Panc1 (cell line): ENCODE measurements around the gene DEFB110. TPM values are rescaled to one million over a fixed set of nuclear protein-coding genes. Genes with fewer than 3 reads are reported as not detected.

Experiments
- ATAC-seq: fragments of 200-7000 bp; cut with Tn5 transposase; 2 replicates; pipeline ENCODE4 v1.9.1; 2020; ENCODE audit warnings: mild to moderate bottlenecking, moderate library complexity
- BruUV-seq: library from RNA; stranded (reverse); fragments of 400-500 nt; replicated peaks from 2 replicates; lab custom pipeline; 2021; lab: Mats Ljungman, UMichigan
- CTCF ChIA-PET: fragments of 300-600 bp; sonication (Branson Sonifier 250); formaldehyde crosslinking; loops from one replicate; lab custom pipeline; 2022; ENCODE audit warnings: antibody characterized with exemption; lab: Charles Lee
- POLR2A ChIA-PET: fragments of 300-600 bp; sonication (Branson Sonifier 250); formaldehyde crosslinking; loops from one replicate; lab custom pipeline; 2022; ENCODE audit warnings: antibody characterized with exemption; lab: Charles Lee
- DNase-seq: peaks from one replicate; pipeline ENCODE4 v3.0.0-alpha.2; 2010; ENCODE audit warnings: low read depth, low spot score
- H3K27ac ChIP-seq: 2 replicates; pipeline ENCODE4 v1.5.1; 2011; ENCODE audit warnings: mild to moderate bottlenecking, low read length, inconsistent platforms
- H3K27me3 ChIP-seq: fragments of 200-500 bp; sonication (Bioruptor generic); 2 replicates; pipeline ENCODE4 v1.6.0; 2014; ENCODE audit warnings: low read length, inconsistent platforms; ENCODE audit not compliant: control insufficient read depth, insufficient read depth
- H3K36me3 ChIP-seq: fragments of 200-500 bp; sonication (Bioruptor generic); 2 replicates; pipeline ENCODE4 v1.5.1; 2014; ENCODE audit warnings: inconsistent platforms, mild to moderate bottlenecking, low read length, moderate library complexity; ENCODE audit not compliant: control insufficient read depth, insufficient read depth
- H3K4me1 ChIP-seq: 2 replicates; pipeline ENCODE4 v1.5.1; 2011; ENCODE audit warnings: inconsistent platforms, mild to moderate bottlenecking, low read length, moderate library complexity; ENCODE audit not compliant: control insufficient read depth, insufficient read depth
- H3K4me3 ChIP-seq, 2 experiments: 2 replicates each; pipeline ENCODE4 v1.5.1; 2011 to 2012; ENCODE audit warnings: low read depth in 2 of 2, low read length in 2 of 2, mild to moderate bottlenecking in 2 of 2, inconsistent platforms in 1 of 2, moderate library complexity in 1 of 2
- H3K9me3 ChIP-seq: fragments of 200-500 bp; sonication (Bioruptor generic); 2 replicates; pipeline ENCODE4 v1.5.1; 2014; ENCODE audit warnings: low read depth, mild to moderate bottlenecking, inconsistent platforms, low read length, moderate library complexity; ENCODE audit not compliant: control insufficient read depth, insufficient read depth
- POLR2AphosphoS5 ChIP-seq: IDR thresholded peaks from 2 replicates; pipeline ENCODE4 v1.6.1; 2012; ENCODE audit warnings: mild to moderate bottlenecking, low read depth, low read length, moderate library complexity
- SIN3A ChIP-seq: IDR thresholded peaks from 2 replicates; pipeline ENCODE4 v1.6.1; 2012; ENCODE audit warnings: low read depth, mild to moderate bottlenecking, low read length, moderate library complexity, borderline replicate concordance; ENCODE audit not compliant: insufficient read depth
- TCF7L2 ChIP-seq: IDR thresholded peaks from 2 replicates; pipeline ENCODE4 v1.6.1; 2011; ENCODE audit warnings: mild to moderate bottlenecking, low read depth, low read length, inconsistent platforms
- in situ Hi-C: cut with HindIII; loops from 2 replicates; pipeline ENCODE4 v1.10.0; 2016; ENCODE audit warnings: low sequenced_read_pairs, low pct_unique_long_range_greater_than_20kb
- intact Hi-C: fragments of 100-400 bp; cut with micrococcal nuclease; formaldehyde crosslinking; loops from one replicate; pipeline ENCODE4 v1.10.0; 2022; ENCODE audit not compliant: unreplicated experiment
- total RNA-seq: library from RNA; stranded (reverse); gene quantifications from one replicate; pipeline ENCODE4 v1.2.1, GENCODE V29; 2021; ENCODE audit not compliant: unreplicated experiment
- TF ChIP-seq, protein P1 (sequence below), 2 experiments: IDR thresholded peaks; 2 replicates each; pipeline ENCODE4 v1.6.1; 2011 to 2012; ENCODE audit warnings: low read depth in 2 of 2, control low read depth in 1 of 2, low read length in 1 of 2, mild to moderate bottlenecking in 1 of 2, moderate library complexity in 1 of 2; ENCODE audit not compliant: insufficient read depth in 1 of 2
- TF ChIP-seq, protein P2 (sequence below): fragments of 450-650 bp; IDR thresholded peaks from 2 replicates; pipeline ENCODE4 v1.5.1; 2017; ENCODE audit warnings: mild to moderate bottlenecking

Gene DEFB110
- total RNA-seq, 1 experiment from 2014 or later, result not detected

DNA sequence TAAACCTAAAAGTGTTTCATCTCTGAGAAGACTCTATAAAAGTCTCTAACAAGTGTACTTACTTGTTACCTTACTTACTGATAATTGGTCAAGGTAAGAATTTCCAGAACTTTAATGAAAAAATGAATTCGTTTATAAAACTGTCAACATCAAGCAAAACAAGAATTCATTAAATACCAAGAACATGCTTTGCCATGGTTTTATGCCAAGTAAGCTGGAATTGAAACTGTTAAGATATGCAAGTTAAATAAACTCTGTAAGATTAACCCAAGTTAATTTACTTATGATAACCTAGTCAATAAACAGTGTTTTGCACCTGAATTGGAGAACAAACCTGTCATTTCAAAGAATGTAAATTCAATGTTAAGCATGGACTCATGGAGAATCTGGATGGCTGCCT is 35.2 kb downstream of the DEFB110 start:
- in situ Hi-C loops, result no loop called here
- intact Hi-C loops, result no loop called here
- CTCF ChIA-PET, result no interaction called here

DNA sequence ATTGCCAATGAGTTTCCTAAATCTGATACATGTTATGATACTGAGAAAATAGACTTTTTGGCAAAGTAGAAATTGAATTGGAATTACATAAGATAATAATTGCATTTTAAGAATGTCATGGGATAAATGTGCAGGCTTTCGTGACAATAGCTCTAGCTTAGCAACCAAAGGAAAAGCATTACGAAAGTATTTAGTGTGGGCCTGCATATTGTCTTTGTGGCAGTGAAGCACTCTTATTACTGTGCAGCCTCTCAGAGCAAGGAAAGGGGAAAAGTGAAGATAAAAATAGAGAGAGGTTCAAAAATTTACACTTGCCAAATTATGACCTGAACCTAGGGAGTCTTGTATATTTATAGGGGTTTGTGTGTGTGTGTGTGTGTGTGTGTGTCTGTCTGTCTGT is 39.7 kb downstream of the DEFB110 start:
- Histone ChIP-seq H3K4me1 (no peaks in the 10 kb centered on the region), H3K27ac (no peak overlapping the region), H3K4me3 (no peak overlapping the region), H3K27me3 (no peaks in the 10 kb centered on the region), H3K36me3 (no peaks in the 10 kb centered on the region; the same call in 1 of the 2 replicates), H3K9me3 (no peaks in the 10 kb centered on the region; the same call in 1 of the 2 replicates)
- ChIA-PET POLR2A (no interaction called here), CTCF (no interaction called here)
- DNase-seq, result no peak
- in situ Hi-C loops, result no loop called here
- intact Hi-C loops, result no loop called here
- BruUV-seq, result no TSS peak
- no peak for ATAC-seq
- no peak for TF ChIP-seq SIN3A
- TF ChIP-seq TCF7L2, result no peak
- TF ChIP-seq, protein P1, sequence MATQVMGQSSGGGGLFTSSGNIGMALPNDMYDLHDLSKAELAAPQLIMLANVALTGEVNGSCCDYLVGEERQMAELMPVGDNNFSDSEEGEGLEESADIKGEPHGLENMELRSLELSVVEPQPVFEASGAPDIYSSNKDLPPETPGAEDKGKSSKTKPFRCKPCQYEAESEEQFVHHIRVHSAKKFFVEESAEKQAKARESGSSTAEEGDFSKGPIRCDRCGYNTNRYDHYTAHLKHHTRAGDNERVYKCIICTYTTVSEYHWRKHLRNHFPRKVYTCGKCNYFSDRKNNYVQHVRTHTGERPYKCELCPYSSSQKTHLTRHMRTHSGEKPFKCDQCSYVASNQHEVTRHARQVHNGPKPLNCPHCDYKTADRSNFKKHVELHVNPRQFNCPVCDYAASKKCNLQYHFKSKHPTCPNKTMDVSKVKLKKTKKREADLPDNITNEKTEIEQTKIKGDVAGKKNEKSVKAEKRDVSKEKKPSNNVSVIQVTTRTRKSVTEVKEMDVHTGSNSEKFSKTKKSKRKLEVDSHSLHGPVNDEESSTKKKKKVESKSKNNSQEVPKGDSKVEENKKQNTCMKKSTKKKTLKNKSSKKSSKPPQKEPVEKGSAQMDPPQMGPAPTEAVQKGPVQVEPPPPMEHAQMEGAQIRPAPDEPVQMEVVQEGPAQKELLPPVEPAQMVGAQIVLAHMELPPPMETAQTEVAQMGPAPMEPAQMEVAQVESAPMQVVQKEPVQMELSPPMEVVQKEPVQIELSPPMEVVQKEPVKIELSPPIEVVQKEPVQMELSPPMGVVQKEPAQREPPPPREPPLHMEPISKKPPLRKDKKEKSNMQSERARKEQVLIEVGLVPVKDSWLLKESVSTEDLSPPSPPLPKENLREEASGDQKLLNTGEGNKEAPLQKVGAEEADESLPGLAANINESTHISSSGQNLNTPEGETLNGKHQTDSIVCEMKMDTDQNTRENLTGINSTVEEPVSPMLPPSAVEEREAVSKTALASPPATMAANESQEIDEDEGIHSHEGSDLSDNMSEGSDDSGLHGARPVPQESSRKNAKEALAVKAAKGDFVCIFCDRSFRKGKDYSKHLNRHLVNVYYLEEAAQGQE (IDR thresholded peaks at IDR 0.05; ENCODE audit: insufficient read depth in 1 of 2, low read depth in 2 of 2, low read length in 1 of 2), result no peak
- TF ChIP-seq, protein P2, sequence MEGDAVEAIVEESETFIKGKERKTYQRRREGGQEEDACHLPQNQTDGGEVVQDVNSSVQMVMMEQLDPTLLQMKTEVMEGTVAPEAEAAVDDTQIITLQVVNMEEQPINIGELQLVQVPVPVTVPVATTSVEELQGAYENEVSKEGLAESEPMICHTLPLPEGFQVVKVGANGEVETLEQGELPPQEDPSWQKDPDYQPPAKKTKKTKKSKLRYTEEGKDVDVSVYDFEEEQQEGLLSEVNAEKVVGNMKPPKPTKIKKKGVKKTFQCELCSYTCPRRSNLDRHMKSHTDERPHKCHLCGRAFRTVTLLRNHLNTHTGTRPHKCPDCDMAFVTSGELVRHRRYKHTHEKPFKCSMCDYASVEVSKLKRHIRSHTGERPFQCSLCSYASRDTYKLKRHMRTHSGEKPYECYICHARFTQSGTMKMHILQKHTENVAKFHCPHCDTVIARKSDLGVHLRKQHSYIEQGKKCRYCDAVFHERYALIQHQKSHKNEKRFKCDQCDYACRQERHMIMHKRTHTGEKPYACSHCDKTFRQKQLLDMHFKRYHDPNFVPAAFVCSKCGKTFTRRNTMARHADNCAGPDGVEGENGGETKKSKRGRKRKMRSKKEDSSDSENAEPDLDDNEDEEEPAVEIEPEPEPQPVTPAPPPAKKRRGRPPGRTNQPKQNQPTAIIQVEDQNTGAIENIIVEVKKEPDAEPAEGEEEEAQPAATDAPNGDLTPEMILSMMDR, result no peak
- TF ChIP-seq POLR2AphosphoS5, result no peak

More for the DNA sequence above, 35.2 kb downstream of the DEFB110 start:
- ATAC-seq (no peak), DNase-seq (no peak)
- TF ChIP-seq SIN3A (no peak), TCF7L2 (no peak), POLR2AphosphoS5 (no peak)
- TF ChIP-seq, protein P2, result no peak
- TF ChIP-seq, protein P1 (IDR thresholded peaks at IDR 0.05; ENCODE audit: insufficient read depth in 1 of 2, low read depth in 2 of 2, low read length in 1 of 2), result no peak
- no peak overlapping the region for H3K27ac ChIP-seq
- BruUV-seq, result no TSS peak
- no peaks in the 10 kb centered on the region; the same call in 1 of the 2 replicates for H3K9me3 ChIP-seq
- no peaks in the 10 kb centered on the region; the same call in 1 of the 2 replicates for H3K36me3 ChIP-seq
- H3K27me3 ChIP-seq, result no peaks in the 10 kb centered on the region
- no peak overlapping the region for H3K4me3 ChIP-seq
- POLR2A ChIA-PET, result no interaction called here
- H3K4me1 ChIP-seq, result no peaks in the 10 kb centered on the region
